MCF 10A (cell line): ENCODE measurements around the gene ZNF287. TPM values are rescaled to one million over a fixed set of nuclear protein-coding genes. Genes with fewer than 3 reads are reported as not detected.
A peak's percentile ranks its signal among the peaks of the same experiment; 100 is the strongest.

Experiments used
- BruUV-seq: library from RNA; stranded (reverse); fragments of 400-500 nt; replicated peaks from 2 replicates; lab custom pipeline; 2021; lab: Mats Ljungman, UMichigan
- CTCF ChIA-PET: fragments of 300-600 bp; sonication (Branson Sonifier 250); formaldehyde crosslinking; extraction: SDS; loops from one replicate; lab custom pipeline; 2021; ENCODE audit warnings: antibody characterized with exemption, inconsistent platforms; lab: Yijun Ruan, JAX
- POLR2A ChIA-PET: fragments of 300-600, 350-650 bp; sonication (Branson Sonifier 250); formaldehyde crosslinking; extraction: SDS; loops from one replicate; lab custom pipeline; 2020; ENCODE audit warnings: antibody characterized with exemption, inconsistent platforms; lab: Yijun Ruan, JAX
- DNase-seq: peaks from one replicate; pipeline ENCODE4 v3.0.0-alpha.2; 2018; ENCODE audit not compliant: unreplicated experiment
- H3K27ac Mint-ChIP-seq: one replicate; pipeline ENCODE4 v1.8.0; 2022; ENCODE audit warnings: mild to moderate bottlenecking, low read depth, mixed read lengths; ENCODE audit not compliant: unreplicated experiment
- H3K27me3 Mint-ChIP-seq: one replicate; pipeline ENCODE4 v1.8.0; 2022; ENCODE audit warnings: mixed read lengths; ENCODE audit not compliant: insufficient read depth, unreplicated experiment
- H3K36me3 Mint-ChIP-seq: one replicate; pipeline ENCODE4 v1.8.0; 2022; ENCODE audit warnings: mild to moderate bottlenecking, moderate library complexity, mixed read lengths; ENCODE audit not compliant: insufficient read depth, unreplicated experiment
- H3K4me1 Mint-ChIP-seq: one replicate; pipeline ENCODE4 v1.8.0; 2022; ENCODE audit warnings: mixed read lengths; ENCODE audit not compliant: insufficient read depth, unreplicated experiment
- H3K4me3 Mint-ChIP-seq: one replicate; pipeline ENCODE4 v1.8.0; 2022; ENCODE audit warnings: mild to moderate bottlenecking, moderate library complexity, mixed read lengths; ENCODE audit not compliant: unreplicated experiment
- H3K9me3 Mint-ChIP-seq: one replicate; pipeline ENCODE4 v1.8.0; 2022; ENCODE audit warnings: mixed read lengths; ENCODE audit not compliant: unreplicated experiment
- intact Hi-C: fragments of 100-400 bp; cut with micrococcal nuclease; formaldehyde crosslinking; loops from 2 replicates; pipeline ENCODE4 v1.14.1; 2022
- total RNA-seq: library from RNA; stranded (reverse); gene quantifications from 2 replicates; pipeline ENCODE4 v1.2.3, GENCODE V29; 2022
- TF ChIP-seq, protein P1 (sequence below): fragments of 200-600 bp; IDR thresholded peaks from one replicate; pipeline ENCODE4 v1.8.0; 2022; ENCODE audit warnings: antibody characterized with exemption, mild to moderate bottlenecking; ENCODE audit not compliant: unreplicated experiment

Gene ZNF287
- total RNA-seq, 1 experiment from 2014 or later: 2.2 TPM

DNA sequence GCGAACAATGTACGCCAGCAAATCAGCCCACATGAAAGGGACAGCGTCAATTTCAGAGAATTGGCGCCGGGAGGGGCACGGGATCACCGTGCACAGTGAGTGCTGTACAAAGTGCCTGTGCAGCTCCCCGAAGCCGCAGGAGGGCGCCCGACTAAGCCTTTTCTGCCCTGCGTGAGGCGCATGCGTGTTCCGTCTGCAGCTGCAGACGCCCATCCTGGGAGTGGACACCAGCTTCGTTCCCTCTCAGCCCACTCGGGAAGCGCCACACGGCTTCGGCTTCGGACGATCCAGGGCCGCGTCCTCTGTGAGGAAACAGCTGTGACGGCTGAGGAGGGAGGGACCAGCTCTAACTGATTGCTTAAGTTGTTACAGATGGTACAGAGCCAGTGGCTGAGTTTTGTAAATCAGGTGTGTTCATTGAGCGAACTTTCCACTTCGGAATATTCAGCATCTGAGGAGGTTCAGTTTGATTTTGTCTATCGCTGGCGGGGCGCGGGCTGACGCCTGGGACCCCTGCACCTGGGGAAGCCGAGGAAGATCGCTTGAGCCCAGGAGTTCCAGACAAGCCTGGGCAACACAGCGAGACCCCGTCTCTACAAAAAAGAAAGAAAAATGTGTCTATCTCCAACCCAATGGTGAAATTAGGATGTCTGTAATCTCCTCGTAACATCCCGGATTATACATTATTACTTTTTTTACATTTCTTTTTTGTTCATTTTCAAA, 15.4 kb upstream of the ZNF287 start:
- H3K4me1 Mint-ChIP-seq: peaks cover 8% of the 10 kb centered on the region
- H3K27ac Mint-ChIP-seq: no peak overlapping the region
- peak; percentile 73 for DNase-seq
- TF ChIP-seq, protein P1, sequence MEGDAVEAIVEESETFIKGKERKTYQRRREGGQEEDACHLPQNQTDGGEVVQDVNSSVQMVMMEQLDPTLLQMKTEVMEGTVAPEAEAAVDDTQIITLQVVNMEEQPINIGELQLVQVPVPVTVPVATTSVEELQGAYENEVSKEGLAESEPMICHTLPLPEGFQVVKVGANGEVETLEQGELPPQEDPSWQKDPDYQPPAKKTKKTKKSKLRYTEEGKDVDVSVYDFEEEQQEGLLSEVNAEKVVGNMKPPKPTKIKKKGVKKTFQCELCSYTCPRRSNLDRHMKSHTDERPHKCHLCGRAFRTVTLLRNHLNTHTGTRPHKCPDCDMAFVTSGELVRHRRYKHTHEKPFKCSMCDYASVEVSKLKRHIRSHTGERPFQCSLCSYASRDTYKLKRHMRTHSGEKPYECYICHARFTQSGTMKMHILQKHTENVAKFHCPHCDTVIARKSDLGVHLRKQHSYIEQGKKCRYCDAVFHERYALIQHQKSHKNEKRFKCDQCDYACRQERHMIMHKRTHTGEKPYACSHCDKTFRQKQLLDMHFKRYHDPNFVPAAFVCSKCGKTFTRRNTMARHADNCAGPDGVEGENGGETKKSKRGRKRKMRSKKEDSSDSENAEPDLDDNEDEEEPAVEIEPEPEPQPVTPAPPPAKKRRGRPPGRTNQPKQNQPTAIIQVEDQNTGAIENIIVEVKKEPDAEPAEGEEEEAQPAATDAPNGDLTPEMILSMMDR: peak; percentile 51
- no peaks in the 10 kb centered on the region for H3K36me3 Mint-ChIP-seq
- no TSS peak for BruUV-seq
- POLR2A ChIA-PET: interaction anchor here (0.7 to 0.9 kb wide), 2 partner anchors 9 to 49 kb away, joined by 3 read pairs; no protein-coding TSS in a partner anchor
- intact Hi-C loops: loop anchor here (10.0 kb wide), 1 partner anchor 200 kb away; the partner anchor contains the start of gene UBB
- no peaks in the 10 kb centered on the region for H3K9me3 Mint-ChIP-seq
- CTCF ChIA-PET: interaction anchor here (0.5 to 1.2 kb wide), 7 partner anchors 10 to 370 kb away, joined by 3 to 4 read pairs (median 4); no protein-coding TSS in a partner anchor
- peak overlapping the region; percentile 66 for H3K4me3 Mint-ChIP-seq
- H3K27me3 Mint-ChIP-seq: no peaks in the 10 kb centered on the region

DNA sequence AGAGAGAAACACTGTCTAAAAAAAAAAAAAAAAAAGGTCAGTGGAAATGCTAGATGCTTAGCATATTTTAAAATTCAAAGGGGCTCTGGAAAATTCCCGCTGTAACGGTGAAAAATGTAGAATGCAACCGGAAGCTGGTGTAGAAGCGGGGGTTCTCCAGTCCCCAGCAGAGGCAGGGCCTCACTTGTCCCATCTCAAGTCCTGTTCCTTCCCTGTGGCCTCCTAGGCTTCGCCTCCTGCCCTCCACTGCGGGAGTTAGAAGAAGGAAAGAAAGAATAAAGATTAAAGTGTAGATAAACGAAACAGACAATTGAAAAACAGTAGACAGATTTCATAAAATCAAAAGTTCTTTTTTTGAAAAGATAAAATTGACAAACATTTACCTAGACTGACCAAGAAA, 14.8 kb upstream of the ZNF287 start:
- Mint-ChIP-seq H3K27me3 (no peaks in the 10 kb centered on the region), H3K27ac (no peak overlapping the region), H3K36me3 (no peaks in the 10 kb centered on the region), H3K4me3 (peak overlapping the region; percentile 66), H3K4me1 (peaks cover 8% of the 10 kb centered on the region), H3K9me3 (no peaks in the 10 kb centered on the region)
- POLR2A ChIA-PET: interaction anchor here (0.7 to 0.9 kb wide), 2 partner anchors 10 to 48 kb away, joined by 3 read pairs; no protein-coding TSS in a partner anchor
- TF ChIP-seq, protein P1: no peak
- CTCF ChIA-PET: interaction anchor here (0.5 to 1.2 kb wide), 5 partner anchors 10 to 370 kb away, joined by 3 to 4 read pairs (median 4); no protein-coding TSS in a partner anchor
- BruUV-seq: no TSS peak
- DNase-seq: no peak
- intact Hi-C loops: loop anchor here (10.0 kb wide), 1 partner anchor 199 kb away; the partner anchor contains the start of gene UBB

GRCh38 chr17:16573466-16573865, 4.5 kb upstream of the ZNF287 start:
- H3K4me1 Mint-ChIP-seq: no peaks in the 10 kb centered on the region
- no peaks in the 10 kb centered on the region for H3K9me3 Mint-ChIP-seq
- H3K36me3 Mint-ChIP-seq: no peaks in the 10 kb centered on the region
- DNase-seq: no peak
- POLR2A ChIA-PET: no interaction called here
- TF ChIP-seq, protein P1: no peak
- H3K27ac Mint-ChIP-seq: no peak overlapping the region
- no peak overlapping the region for H3K4me3 Mint-ChIP-seq
- CTCF ChIA-PET: interaction anchor here (0.9 kb wide), 1 partner anchor 11 kb away, joined by 4 read pairs; no protein-coding TSS in a partner anchor
- BruUV-seq: no TSS peak
- H3K27me3 Mint-ChIP-seq: no peaks in the 10 kb centered on the region
- intact Hi-C loops: no loop called here

DNA sequence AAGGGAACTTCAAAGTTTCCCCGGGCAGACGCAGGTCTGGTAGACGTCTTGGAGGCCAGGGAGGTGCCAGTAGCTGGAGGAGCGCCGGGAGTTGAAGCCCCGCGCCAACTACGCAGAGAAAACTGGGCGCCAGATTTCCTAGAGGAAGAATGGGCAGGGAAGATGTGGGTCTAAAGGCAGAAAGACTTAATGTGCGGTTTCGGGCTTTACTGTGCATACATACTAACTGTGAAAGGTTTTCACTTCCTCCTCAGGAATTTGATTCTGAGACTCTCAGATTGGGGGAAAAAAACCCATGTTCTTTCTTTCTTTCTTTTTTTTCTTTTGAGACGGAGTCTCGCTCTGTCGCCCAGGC, 331 bp upstream of the ZNF287 start:
- Mint-ChIP-seq H3K9me3 (peaks cover 12% of the 10 kb centered on the region), H3K36me3 (no peaks in the 10 kb centered on the region), H3K27me3 (peaks cover 7% of the 10 kb centered on the region), H3K4me3 (peak overlapping the region; percentile 66), H3K4me1 (no peaks in the 10 kb centered on the region), H3K27ac (no peak overlapping the region)
- TF ChIP-seq, protein P1: no peak
- BruUV-seq: no TSS peak
- intact Hi-C loops: no loop called here
- no peak for DNase-seq
- ChIA-PET POLR2A (no interaction called here), CTCF (no interaction called here)
